T-helper 9 cell (primary cell): ENCODE measurements around the gene UGT8.

Experiments
- DNase-seq: peaks from one replicate; pipeline ENCODE4 v3.0.0-alpha.2; 2020

Gene UGT8

GRCh38 chr4:114692958-114693357, 94.4 kb downstream of the UGT8 start:
- DNase-seq = no peak

- no peak for DNase-seq
Observed at GRCh38 chr4:114694770-114695169, 96.2 kb downstream of the UGT8 start.

DNA sequence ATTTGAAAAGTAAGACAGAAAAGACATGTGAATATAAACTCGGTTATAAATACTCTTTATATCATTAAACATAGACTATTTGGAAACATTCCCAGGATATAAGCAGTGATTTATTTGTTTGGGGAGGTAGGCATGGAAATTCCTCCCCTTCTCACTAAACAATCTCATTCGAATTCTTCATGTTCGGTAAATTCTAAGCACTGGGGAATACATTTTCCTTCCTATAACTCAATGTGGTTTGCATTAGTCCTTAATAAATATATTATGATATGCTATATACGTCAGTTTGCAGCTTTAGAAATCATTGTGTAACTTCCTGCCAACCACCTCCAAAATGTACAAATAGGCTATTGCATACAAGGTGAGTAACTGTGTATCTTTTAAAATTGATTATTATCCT, 99.6 kb downstream of the UGT8 start:
- DNase-seq = no peak

DNA sequence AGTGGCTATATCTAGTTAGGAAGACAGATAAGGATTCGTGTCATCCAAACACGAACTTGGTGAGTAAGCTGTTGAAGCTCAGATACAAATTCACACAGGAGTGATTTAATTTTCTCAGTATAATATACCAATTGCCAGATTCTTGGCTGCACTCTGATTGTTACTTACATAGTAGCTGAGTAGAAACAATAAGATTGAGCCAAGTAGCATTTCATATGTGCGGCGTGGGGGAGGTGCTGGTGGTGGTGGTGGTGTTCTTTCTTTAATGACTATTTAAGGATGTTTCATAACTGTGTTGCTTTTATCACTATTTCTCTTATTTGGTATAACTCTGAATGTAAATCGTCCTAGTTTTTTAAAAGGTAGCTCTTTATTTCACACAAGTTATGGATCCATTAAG, 102.9 kb downstream of the UGT8 start:
- no peak for DNase-seq

DNA sequence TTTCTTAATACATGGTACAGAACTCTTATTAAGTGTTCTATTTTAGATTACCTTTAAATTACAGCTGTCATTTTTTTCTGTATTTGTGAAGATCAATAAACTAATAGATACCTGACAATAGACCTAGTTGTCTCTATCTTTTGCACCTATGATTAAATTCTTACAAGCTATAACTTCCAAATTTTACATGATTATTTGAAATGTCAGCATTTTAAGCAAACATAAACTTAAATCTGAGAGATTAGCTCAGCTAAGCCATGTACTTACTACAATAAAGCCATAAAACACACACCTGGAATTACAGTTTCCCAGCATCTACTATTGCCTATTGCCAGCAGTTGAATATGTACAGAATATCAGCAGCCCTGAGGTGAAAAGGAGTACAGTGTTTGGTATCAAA, 118.8 kb downstream of the UGT8 start:
- no peak for DNase-seq

DNA sequence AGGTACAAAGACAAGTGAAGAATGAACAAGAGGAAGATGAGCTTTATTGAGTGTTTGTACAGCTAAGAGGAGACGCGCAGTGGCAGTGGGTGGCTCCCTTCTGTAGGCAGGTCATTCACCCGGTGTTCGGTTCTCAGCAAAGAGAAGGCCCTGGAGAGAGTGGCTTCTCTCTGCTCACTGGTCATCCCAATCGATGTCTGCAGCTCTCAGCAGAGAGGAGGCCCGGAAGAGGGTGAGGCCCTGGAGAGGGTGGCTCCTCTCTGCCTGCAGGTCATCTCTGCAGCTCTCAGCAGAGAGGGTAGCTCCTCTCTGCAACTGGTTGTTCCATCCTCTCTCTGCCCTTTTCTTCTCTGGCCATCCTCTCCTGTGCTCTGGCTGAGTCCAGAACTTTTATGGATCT, 126.5 kb downstream of the UGT8 start:
- no peak for DNase-seq

- no peak for DNase-seq
Observed at GRCh38 chr4:114727461-114727860, 128.9 kb downstream of the UGT8 start.
